ENCODE measurements around the gene TTC9B.

GRCh38 chr19:40205760-40206159 lies 12.4 kb downstream of the TTC9B start:
- no peak for TF ChIP-seq CTCF (IDR thresholded peaks at IDR 0.05 in 4 of 5, conservative IDR thresholded peaks at IDR 0.05 in 1 of 5)
- no peak for TF ChIP-seq POLR2A (IDR thresholded peaks at IDR 0.05)

Data from gastrocnemius medialis (tissue), 4 donors.